Heart right ventricle (tissue), 16 donors: ENCODE measurements around the gene GAL3ST1. TPM values are rescaled to one million over a fixed set of nuclear protein-coding genes. Genes with fewer than 3 reads are reported as not detected.
A peak's percentile ranks its signal among the peaks of the same experiment; 100 is the strongest.
"Not testable (repeated sequence)": the region's sequence is repeated elsewhere in the genome, so short reads cannot be mapped to it uniquely, and the experiment has no call there.

Source experiments
- ATAC-seq, 8 donors: fragments of 200-7000 bp; cut with Tn5 transposase; one replicate each; pipeline ENCODE4 v1.9.1; 2020; ENCODE audit warnings: mild to moderate bottlenecking in 8 of 8, moderate library complexity in 8 of 8, moderate number of reproducible peaks in 1 of 8
- DNase-seq, 2 donors: peaks; one replicate each; pipeline ENCODE4 v3.0.0-alpha.2; 2020
- H3K27ac ChIP-seq, 10 donors: fragments of 200-600 bp; sonication (generic) in 2 of 10; one replicate each; pipeline versions ENCODE4 v1.5.0 to v1.8.0; 2020 to 2022; ENCODE audit warnings: mild to moderate bottlenecking in 3 of 10
- H3K27me3 ChIP-seq, 7 donors: fragments of 200-600 bp; one replicate each; pipeline ENCODE4 v1.8.0; 2021 to 2022; ENCODE audit warnings: mild to moderate bottlenecking in 2 of 7
- H3K36me3 ChIP-seq, 9 donors: fragments of 200-600 bp; sonication (generic) in 1 of 9; one replicate each; pipeline versions ENCODE4 v1.5.0 to v1.8.0; 2020 to 2022; ENCODE audit warnings: mild to moderate bottlenecking in 2 of 9
- H3K4me1 ChIP-seq, 9 donors: fragments of 200-600 bp; sonication (generic) in 1 of 9; one replicate each; pipeline versions ENCODE4 v1.5.0 to v1.8.0; 2020 to 2022; ENCODE audit warnings: mild to moderate bottlenecking in 4 of 9
- H3K4me3 ChIP-seq, 10 donors: fragments of 200-600 bp; sonication (generic) in 2 of 10; one replicate each; pipeline versions ENCODE4 v1.5.0 to v1.8.0; 2020 to 2022; ENCODE audit warnings: mild to moderate bottlenecking in 7 of 10, moderate library complexity in 2 of 10
- H3K9me3 ChIP-seq, 11 donors: fragments of 200-600 bp in 10 of 11; sonication (generic) in 2 of 11; one replicate each; pipeline versions ENCODE4 v1.5.0 to v1.8.0; 2013 to 2022; ENCODE audit warnings: mild to moderate bottlenecking in 2 of 11, control low read depth in 1 of 11, moderate library complexity in 1 of 11
- WGBS, 2 donors: extraction: QIAGEN DNeasy Blood & Tissue Kit; methylation state at CpG; one replicate each; pipeline ENCODE4 v1.1.7; 2013; ENCODE audit warnings: inconsistent platforms in 1 of 2; 5-methylcytosine and 5-hydroxymethylcytosine counted together
- intact Hi-C, 10 donors: fragments of 100-400 bp; cut with DNase I; formaldehyde crosslinking; loops; one replicate each; pipeline versions ENCODE4 v1.11.1 to v1.14.2; 2022
- long read RNA-seq, 3 donors: library from polyadenylated mRNA; unstranded; transcript quantifications; one replicate each; pipeline ENCODE4 v2.0.0, GENCODE V29; 2020 to 2021
- polyA plus RNA-seq, 2 donors: library from polyadenylated mRNA; stranded (reverse); fragments of 200-250 nt; gene quantifications; one replicate each; pipeline ENCODE4 v1.2.3, GENCODE V29; 2013
- total RNA-seq, 10 donors: library from RNA; stranded (reverse); fragmentation: NEBNext Ultra II Directional in 3 of 10; extraction: Animal tissue kit (Norgen Biotek cat#: 25700) in 3 of 10; gene quantifications; one replicate each; pipeline versions ENCODE4 v1.2.1 to v1.2.4, GENCODE V29; 2021 to 2023
- TF ChIP-seq, protein P1 (sequence below), 9 donors: fragments of 200-600 bp; sonication (generic) in 2 of 9; IDR thresholded peaks; one replicate each; pipeline versions ENCODE4 v1.5.0 to v1.8.0; 2021 to 2022; ENCODE audit warnings: antibody characterized with exemption in 9 of 9, mild to moderate bottlenecking in 5 of 9, moderate library complexity in 1 of 9
- donor health status: Arrhythmogenic right ventricular cardiomyopathy.
- donor health status: ischemic (EF 13 %, LVEDD 7.1; RV severe dilation, severe dysfunction).
- donor health status: healthy with polysubstance abuse.
- donor health status: DM: no; HTN: yes; CAD: no.
- donor health status: DM: no; HTN: no; CAD: no.
- donor health status: ischemic (EF 25% LVEDD 6.9; RV normal size, moderate dysfunction).
- donor health status: ischemic (EF 25% LVEDD 5.7; RV mildly dilated, moderate dysfunction).
- donor health status: healthy.
- donor health status: DM: yes; HTN: yes; CAD: no.
- donor health status: Ischemic cardiomyopathy.
- donor health status: ischemic (EF 35%, LVEDD 5.7; RV mildly dilated, moderate dysfunction).
- donor health status: nonischemic (EF 11% LVEDD 7.7; RV severe dilation, severe dysfunction).
- donor health status: DM: yes; HTN: yes; CAD: no.
- donor health status: PGD.
- donor health status: ischemic (EF 29% LVEDD 5.4; RV normal size, mild dysfunction).
- donor health status: nonischemic (EF 23%, LVEDD 6.1; RV moderate dilation, normal function).

GAL3ST1 gene, protein sequence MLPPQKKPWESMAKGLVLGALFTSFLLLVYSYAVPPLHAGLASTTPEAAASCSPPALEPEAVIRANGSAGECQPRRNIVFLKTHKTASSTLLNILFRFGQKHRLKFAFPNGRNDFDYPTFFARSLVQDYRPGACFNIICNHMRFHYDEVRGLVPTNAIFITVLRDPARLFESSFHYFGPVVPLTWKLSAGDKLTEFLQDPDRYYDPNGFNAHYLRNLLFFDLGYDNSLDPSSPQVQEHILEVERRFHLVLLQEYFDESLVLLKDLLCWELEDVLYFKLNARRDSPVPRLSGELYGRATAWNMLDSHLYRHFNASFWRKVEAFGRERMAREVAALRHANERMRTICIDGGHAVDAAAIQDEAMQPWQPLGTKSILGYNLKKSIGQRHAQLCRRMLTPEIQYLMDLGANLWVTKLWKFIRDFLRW
- total RNA-seq, result under 1 TPM in 2 of 10 donors, not detected in 8; 0.22 to 0.28 TPM
- under 1 TPM; 0.29 to 0.49 TPM for polyA plus RNA-seq
- long read RNA-seq, donor 1, result 0 reads
- long read RNA-seq, donor 2, partial matches to known transcripts, result 0 of 1 reads
- long read RNA-seq, donor 2, other reads (novel, unspliced or antisense), result 0 of 1 reads
- long read RNA-seq, donor 3, result 0 reads

DNA sequence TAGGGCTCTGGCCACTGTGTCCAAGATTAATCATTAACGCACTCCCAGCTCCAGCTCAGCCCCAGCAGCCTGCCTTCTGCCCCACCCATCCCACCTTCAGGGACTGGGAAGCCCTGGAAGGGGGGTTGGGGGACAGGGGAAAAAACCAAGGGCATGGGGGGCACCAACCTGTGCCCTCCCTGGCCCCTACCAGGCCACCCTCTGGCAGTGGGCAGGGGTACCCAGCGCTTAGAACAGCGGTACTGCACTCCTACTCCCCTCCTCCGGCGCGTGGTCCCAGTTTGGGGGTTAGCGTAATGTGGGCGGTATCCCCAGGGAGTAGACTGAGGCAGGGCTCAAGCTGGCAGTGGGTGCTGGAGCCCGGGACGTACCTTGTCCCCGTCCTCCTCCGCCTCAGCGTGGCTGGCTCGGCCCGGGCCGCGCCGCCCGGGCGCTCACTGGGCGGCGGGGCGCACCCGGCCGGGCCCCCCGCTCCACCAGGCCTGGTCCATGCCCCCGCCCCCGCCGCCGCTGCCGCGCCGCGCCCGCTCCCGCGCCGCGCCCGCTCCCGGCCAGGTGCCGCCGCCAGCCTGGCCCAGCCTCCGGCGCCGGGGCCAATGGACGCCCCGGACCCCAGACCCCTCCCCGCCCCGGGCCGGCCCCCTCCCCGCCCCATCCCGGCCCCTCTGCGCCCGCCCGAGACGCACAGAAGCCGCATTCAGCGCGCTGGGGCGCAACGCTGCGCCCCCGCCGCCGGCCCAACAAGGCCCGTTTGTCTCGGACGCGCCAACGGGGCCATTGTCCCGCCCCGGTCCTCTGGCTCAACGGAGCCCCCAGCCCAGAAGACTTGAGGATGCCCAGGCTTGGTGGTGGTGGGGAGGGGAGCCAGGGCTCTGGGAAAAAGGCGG, at the start of gene GAL3ST1:
Gene GAL3ST1 (minus strand): TSS at position 571 of the 887 bp plus-strand sequence. CDS start 17,273 bp downstream, outside the sequence.
- Histone ChIP-seq H3K27ac (peak within 1 kb of the TSS in 1 of 10 donors; percentile 12), H3K4me3 (peak within 1 kb of the TSS in 1 of 10 donors; percentile 13), H3K27me3 (peaks cover 0 to 18% (median 2%) of the 10 kb centered on the region in 7 donors), H3K4me1 (peaks cover 0 to 18% (median 13%) of the 10 kb centered on the region in 9 donors), H3K9me3 (no peaks in the 10 kb centered on the region), H3K36me3 (peaks cover 1 to 40% (median 32%) of the 10 kb centered on the region in 9 donors)
- DNase-seq (no peak), ATAC-seq (peak in 1 of 8 donors; percentile 2)
- TF ChIP-seq, protein P1, sequence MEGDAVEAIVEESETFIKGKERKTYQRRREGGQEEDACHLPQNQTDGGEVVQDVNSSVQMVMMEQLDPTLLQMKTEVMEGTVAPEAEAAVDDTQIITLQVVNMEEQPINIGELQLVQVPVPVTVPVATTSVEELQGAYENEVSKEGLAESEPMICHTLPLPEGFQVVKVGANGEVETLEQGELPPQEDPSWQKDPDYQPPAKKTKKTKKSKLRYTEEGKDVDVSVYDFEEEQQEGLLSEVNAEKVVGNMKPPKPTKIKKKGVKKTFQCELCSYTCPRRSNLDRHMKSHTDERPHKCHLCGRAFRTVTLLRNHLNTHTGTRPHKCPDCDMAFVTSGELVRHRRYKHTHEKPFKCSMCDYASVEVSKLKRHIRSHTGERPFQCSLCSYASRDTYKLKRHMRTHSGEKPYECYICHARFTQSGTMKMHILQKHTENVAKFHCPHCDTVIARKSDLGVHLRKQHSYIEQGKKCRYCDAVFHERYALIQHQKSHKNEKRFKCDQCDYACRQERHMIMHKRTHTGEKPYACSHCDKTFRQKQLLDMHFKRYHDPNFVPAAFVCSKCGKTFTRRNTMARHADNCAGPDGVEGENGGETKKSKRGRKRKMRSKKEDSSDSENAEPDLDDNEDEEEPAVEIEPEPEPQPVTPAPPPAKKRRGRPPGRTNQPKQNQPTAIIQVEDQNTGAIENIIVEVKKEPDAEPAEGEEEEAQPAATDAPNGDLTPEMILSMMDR (IDR thresholded peaks at IDR 0.05), result no peak
- intact Hi-C loops, result no loop called here
- WGBS, 2 donors, result 6% methylated on average over 62 to 70 of the region's 75 CpGs

DNA sequence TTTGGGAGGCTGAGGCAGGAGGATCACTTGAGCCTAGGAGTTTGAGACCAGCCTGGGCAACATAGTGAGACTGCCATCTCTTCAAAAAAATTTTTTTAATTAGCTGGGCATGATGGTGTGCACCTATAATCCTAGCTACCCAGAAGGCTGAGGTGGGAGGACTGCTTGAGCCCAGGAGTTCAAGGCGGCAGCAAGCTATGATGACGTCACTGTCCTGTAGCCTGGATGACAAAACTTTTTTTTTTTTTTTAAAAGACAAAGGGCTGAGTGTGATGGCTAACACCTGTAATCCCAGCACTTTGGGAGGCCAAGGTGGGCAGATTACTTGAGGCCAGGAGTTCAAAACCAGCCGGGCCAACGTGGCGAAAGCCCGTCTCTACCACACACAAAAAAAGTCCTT, 45.4 kb upstream of the GAL3ST1 start:
- H3K27me3 ChIP-seq, H3K27ac ChIP-seq, H3K4me1 ChIP-seq, H3K9me3 ChIP-seq, intact Hi-C loops, DNase-seq, ATAC-seq, H3K4me3 ChIP-seq: not testable (repeated sequence)
- WGBS, 2 donors, result 89 to 94% methylated on average over 6 of the region's 6 CpGs
- peaks cover 0 to 89% (median 8%) of the 10 kb centered on the region in 9 donors for H3K36me3 ChIP-seq

DNA sequence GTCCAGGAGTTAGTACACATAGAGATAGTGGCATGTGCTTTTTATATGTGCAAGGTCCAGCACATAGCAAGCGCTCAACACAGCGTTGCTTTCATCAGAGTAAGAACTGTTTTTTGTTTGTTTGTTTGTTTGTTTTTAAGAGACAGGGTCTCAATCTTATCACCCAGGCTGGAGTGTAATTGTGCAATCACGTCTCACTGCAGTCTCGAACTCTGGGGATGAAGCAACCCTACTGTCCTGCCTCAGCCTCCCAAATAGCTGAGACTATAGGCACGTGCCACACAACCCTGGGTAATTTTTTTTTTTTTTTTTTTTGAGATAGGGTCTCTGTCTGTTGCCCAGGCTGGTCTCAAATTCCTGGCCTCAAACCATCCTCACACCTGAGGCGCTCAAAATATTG, 43.4 kb upstream of the GAL3ST1 start:
- H3K4me1 ChIP-seq, result no peaks in the 10 kb centered on the region
- H3K36me3 ChIP-seq, result peaks cover 0 to 97% (median 8%) of the 10 kb centered on the region in 9 donors
- H3K9me3 ChIP-seq, result no peaks in the 10 kb centered on the region
- no peak for DNase-seq
- WGBS, 2 donors, result 87 to 94% methylated on average over 6 of the region's 6 CpGs
- TF ChIP-seq, protein P1 (IDR thresholded peaks at IDR 0.05), result no peak
- intact Hi-C loops, result no loop called here
- no peaks in the 10 kb centered on the region for H3K27me3 ChIP-seq
- H3K27ac ChIP-seq, result no peak overlapping the region
- no peak for ATAC-seq
- H3K4me3 ChIP-seq, result no peak overlapping the region

DNA sequence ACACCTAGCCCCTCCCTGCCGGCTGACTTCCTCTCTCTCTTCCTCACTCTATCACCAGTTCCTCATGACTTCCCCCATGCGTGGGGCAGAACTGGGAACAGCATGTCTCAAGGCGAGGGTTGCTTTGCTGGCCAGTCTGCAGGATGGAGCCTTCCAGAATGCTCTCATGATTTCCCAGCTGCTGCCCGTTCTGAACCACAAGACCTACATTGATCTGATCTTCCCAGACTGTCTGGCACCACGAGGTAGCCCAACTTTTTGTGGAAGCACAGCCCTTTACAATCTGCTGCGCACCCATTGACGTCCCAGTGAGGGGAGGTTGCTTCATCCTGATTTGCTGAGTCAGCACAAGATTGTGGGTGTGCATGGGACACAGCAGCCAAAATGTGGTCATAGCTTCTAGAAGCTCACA, 41.1 kb upstream of the GAL3ST1 start:
- no peak for DNase-seq
- Histone ChIP-seq H3K9me3 (no peaks in the 10 kb centered on the region), H3K27me3 (no peaks in the 10 kb centered on the region), H3K4me3 (no peak overlapping the region), H3K36me3 (peaks cover 0 to 98% (median 8%) of the 10 kb centered on the region in 9 donors), H3K27ac (peak overlapping the region in 1 of 10 donors; percentile 66), H3K4me1 (peaks cover 0 to 7% (median 0%) of the 10 kb centered on the region in 9 donors)
- peak in 1 of 8 donors; percentile 25 for ATAC-seq
- WGBS, 2 donors, result 87 to 90% methylated on average over 7 of the region's 7 CpGs
- intact Hi-C loops, result no loop called here
- TF ChIP-seq, protein P1 (IDR thresholded peaks at IDR 0.05), result no peak
